Activated CD8-positive, alpha-beta memory T cell treated with anti-CD3 and anti-CD28 coated beads for 4 hours (primary cell): ENCODE measurements around the gene SLC35A1.

Experiments used
- DNase-seq, 2 donors: peaks; one replicate each; pipeline ENCODE4 v3.0.0-alpha.2; 2020; ENCODE audit warnings: low read depth in 2 of 2

SLC35A1 gene

DNA sequence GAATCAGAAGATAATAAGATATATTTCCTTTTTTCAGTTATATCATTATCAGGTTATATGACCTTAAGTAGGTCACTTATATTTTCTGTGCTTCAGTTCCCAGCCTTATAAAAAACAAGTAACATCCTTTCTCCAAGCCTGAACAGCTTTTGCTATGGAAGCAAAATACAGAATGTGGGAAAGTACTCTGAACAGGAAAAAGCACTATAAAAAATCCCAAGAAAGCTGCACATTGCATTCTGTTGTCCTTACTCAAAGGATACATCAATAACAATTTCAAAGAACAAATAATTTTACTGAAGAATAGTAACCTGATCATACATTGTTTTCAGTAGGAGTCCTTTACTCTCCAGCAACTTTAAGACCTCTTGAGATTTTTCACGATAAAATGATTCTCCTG is 56.4 kb downstream of the SLC35A1 start:
- no peak for DNase-seq

DNA sequence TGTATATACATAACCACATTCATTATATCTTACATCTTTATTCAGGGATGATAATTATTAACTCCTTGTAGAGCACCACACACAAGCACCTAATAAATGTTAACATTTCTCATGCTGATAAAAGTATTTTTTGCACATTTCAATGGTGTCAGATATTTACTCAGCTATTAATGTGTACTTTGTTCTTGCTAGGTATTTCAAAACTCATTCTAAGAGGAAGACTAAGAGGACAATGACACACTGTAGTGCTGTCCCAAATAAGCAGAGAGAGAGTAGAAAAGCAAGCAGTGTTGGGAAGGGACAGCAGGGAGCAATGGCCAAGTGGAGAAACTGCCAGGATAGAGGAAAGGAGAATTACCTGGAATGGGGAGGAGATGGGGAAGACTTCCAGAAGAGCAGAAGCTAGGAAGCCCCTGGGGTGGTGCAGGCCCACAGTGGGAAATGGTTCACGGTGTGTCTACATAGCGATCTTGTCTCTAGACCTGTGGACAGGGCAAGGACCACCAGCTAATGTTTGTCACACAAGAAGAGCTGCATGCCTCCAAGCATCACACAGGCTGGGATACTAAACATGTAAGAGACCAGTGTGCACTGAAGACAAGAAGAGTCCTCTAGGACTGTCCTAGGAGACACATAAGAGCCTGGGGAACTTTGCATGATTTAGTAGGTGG is 61.7 kb downstream of the SLC35A1 start:
- DNase-seq: no peak

DNA sequence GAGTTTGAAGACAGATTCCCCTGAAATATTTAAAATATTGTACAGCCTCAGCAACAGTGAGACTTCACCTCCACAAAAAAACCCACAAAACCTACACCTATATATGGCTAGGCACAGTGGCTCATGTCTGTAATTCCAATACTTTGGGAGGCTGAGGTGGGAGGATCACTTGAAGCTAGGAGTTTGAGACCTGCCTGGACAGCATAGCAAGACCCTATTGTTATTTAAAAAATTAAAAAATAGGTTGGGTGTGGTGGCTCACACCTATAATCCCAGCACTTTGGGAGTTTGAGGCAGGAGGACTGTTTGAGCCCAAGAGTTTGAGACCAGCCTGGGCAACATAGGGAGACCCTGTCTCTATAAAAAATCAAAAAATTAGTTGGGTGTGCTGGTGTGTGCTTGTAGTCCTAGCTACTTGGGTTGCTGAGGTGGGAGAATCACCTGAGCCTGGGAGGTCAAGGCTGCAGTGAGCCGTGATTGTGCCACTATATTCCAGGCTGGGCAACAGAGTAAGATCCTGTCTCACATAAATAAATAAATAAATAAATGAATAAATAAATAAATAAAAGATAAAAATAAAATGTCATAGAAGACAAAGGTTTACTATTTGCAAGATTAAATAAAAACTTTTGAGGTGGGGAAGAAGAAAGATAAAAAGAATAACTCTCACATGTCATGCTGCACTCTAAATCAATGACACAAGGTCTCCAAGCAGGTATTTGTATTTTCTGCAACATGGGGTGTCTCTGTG is 65.9 kb downstream of the SLC35A1 start:
- DNase-seq: no peak

DNA sequence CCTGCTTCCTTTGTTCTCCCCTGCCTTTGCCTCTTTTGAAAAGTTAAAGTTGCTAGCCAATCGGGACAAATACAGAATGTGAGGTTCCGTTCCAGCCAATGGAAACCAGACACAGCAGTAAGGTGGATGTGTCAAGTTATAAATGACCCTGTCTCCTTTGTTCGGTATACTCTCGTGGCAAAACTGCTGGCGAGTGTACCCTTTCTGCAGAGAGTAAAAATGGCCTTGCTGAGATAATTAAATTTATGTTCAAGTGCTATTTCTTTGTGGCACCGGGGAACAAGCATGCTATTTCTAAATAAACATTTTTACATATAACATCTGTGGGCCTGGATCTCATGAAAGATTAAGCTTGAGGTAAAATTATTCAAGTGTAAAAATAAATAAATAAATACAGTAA is 66.8 kb downstream of the SLC35A1 start:
- DNase-seq: no peak

DNA sequence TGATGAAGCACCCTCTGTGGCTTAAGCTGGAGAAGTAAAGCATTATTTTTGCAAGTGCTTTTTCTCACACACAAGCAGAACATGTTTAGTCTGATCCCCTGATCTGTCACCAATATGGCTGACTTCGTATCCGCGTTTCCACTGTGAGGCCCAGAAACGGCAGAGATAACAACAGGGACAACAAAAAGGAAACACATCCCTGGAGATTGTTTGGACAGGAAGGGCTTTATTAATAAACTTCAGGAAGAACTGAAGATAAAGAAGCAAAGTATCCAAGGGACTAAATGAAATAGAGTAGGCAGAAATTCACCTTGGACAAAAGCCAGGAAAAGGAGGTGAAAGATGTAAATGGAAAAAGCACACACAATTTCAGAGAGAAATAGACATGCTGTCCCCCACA is 67.8 kb downstream of the SLC35A1 start:
- DNase-seq: no peak

DNA sequence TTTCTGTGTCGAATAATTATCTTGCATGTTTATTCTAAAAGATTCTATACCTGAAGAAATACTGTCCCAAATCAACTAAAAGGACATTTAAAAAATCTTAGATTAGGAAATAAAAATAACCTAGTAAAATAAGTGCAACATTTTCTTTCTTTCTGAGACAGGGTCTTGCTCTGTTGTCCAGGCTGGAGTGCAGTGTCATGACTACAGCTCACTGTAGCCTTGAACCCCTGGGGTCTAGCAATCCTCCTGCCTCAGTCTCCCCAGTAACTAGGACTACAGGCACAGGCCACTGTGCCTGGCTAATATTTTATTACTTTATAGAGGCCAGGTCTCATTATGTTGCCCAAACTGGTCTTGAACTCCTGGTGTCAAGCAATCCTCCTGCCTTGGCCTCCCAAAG is 68.3 kb downstream of the SLC35A1 start:
- DNase-seq: no peak

DNA sequence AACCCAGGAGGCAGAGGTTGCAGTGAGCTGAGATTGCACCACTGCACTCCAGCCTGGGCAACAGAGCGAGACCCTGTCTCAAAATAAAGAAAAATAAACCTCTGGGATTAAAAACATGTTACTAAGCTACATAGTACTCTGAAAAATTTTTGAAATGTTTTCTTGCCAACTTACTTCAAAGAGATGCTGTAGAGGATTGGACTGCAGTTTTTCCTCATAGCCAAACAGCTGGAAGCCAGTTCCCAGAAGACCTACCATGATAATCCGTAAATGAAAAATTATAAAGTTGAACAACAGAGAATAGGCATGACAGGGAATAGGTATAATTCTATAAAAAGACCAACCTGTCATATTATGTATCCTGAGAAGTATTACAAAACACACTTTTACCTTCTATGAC is 69.0 kb downstream of the SLC35A1 start:
- no peak for DNase-seq

DNA sequence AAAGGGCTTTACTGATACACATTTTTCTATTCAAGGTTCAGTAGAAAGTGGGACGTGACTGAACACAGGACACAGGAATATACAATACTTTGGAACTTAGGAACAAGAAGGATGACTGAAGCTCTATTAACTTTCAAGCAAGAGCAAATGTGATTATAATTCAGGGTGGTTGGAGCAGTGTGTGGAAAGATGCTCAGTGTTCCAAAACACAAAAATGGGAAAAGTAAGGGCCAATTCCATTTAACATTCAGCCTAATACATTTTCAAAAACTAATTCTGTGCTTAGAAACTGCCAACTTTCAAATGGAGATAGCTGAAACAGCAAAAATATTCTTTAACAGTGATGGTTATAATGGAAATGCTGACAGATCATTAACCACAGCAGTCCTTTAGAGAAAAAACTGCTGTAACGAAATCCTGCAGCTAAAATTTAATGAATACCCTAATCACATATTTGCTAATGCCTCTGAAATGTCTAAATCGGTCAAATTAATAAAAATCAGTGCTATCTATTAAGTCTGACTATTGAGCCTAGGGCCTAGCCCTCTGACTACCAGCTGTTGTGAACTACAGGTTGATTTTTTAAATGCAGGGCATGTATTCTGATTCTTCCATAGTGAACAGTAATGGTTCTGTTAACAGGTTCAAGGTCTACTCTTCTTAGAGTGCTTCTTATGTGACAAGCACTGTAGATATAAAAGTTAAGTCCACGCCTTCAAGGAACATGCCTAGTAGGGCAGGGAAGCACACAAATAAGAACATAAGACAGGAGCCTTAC is 71.1 kb downstream of the SLC35A1 start:
- DNase-seq: no peak

DNA sequence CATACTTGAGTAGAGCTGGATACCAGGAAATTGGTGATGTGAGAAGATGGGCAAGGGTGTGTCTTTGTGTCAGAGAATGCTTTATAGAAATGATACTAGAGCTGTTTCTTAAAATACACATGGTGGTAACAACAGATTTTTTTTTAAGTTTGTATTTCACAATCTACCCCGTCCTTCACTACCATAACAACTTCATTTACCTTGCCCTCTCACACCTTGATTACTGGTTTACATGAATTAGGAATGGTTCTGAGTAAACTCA is 71.6 kb downstream of the SLC35A1 start:
- DNase-seq: no peak

DNA sequence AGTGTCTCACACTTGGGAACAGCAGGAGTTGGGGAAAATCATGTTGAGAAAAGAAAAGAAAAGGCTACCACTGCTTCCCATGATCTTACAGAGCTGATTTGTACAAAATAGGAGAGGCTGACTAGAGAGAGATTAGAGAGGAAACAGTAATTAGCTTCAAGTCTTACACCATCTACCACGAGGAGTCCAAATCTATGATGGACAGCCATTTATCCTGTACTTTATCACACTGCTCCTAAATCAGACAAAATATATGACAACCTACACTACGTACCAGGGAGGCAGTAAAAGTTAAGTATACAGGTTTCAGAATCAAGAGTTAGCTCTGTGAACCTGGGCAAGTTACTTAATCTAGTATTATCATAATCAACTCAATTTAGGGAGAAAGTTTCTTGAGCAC is 79.0 kb downstream of the SLC35A1 start:
- DNase-seq: no peak

DNA sequence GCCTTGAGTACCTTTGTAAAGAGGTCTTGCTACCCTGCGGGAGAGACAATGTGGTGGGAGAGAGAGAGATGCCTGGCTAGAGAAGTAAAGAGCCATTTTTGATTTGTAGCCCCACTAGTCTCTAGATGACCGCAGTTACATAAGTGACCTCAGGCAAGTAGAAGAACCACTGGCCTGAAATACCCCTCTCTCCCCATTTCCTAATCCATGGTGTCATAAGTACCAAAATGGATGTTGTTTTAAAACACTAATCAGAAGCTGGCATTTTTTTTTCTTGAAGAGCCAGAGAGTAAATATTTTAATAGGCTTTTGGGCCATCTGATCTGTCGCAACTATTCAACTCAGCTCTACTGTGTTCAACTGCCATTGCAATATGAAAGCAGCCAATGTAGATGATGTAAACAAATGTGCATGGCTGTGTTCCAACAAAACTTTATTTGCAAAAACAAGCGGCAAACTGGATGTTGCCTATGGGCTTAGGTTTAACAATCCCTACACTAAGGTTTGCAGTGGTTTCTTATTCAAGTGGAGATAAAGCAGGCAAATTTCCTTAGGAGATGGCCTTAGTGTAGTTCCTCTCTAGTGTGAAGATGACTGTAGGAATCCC is 80.5 kb downstream of the SLC35A1 start:
- no peak for DNase-seq

DNA sequence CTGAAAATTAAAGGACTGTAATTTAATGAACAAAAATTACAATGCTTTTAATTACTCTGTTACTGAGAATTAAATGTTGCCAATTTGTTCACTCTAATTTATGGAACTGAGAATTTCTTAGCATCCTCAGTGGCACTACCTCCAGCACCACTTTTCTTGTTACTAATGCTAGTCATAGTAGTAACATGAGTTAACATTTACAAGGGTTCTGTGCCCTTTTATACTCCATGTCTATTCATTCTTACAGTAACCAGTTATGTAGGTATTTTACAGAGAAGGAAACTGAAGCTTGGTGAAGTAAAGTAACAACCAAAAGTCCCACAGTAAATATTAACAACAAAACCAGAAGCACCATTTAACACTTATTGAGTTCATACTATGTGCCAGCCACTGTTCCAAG is 82.7 kb downstream of the SLC35A1 start:
- DNase-seq: no peak

DNA sequence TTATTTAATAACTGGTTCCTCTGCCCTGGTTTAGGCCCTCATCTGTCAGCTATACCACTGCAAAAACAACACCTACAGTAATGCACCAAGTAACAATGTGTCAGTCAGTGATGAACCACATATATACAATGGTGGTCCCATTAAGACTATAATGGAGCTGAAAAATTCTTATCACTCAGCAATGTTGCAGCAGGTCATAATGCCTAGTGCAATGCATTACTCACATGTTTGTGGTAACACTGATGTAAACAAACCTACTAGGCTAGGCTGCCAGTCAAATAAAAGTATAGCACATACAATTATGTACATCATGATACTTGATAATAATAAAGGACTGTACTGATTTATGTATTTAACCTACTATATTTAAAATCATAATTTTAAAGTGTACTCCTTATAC is 85.7 kb downstream of the SLC35A1 start:
- no peak for DNase-seq

DNA sequence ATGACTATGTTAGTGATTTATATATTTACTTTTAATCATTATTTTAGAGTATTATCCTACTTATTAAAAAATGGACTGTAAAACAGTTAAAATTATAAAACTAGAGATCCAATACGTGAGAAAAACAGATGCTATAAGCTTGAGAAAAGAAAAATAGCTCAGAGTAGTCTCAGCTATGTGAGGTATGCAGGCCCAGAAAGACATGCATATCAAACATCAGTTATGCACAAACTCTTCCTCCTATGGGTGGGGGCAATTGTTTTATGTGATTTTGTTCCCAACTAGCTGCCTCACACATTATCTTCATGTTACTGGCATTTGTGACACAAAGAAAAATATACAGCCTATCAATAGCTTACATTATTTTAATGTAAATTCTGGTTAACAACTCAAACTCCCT is 88.2 kb downstream of the SLC35A1 start:
- DNase-seq: no peak
